NB4 (cell line): ENCODE data around the gene NUDT2.
"Not testable (repeated sequence)": the region's sequence is repeated elsewhere in the genome, so short reads cannot be mapped to it uniquely, and the experiment has no call there.

Experiments used
- CTCF ChIP-seq: IDR thresholded peaks from one replicate; pipeline ENCODE4 v1.5.1; 2012; ENCODE audit warnings: low read depth, low read length
- MAX ChIP-seq: IDR thresholded peaks from 2 replicates; pipeline ENCODE4 v1.6.1; 2011; ENCODE audit warnings: low read depth, low read length
- POLR2A ChIP-seq: IDR thresholded peaks from 2 replicates; pipeline ENCODE4 v1.6.1; 2011; ENCODE audit warnings: mild to moderate bottlenecking; ENCODE audit not compliant: insufficient read length; ENCODE audit errors: extremely low read depth

GRCh38 chr9:34352957-34353356 is 23.6 kb downstream of the NUDT2 start:
- not testable (repeated sequence) for TF ChIP-seq CTCF, MAX, POLR2A
